Fibroblast of pulmonary artery (primary cell): ENCODE measurements around the gene MLLT3.

Source experiments
- DNase-seq: peaks from one replicate; pipeline ENCODE4 v3.0.0-alpha.2; 2010; ENCODE audit warnings: low read depth
- H3K4me3 ChIP-seq: replicated peaks from 2 replicates; pipeline ENCODE4 v1.5.1; 2011; ENCODE audit warnings: low read depth, mild to moderate bottlenecking, control low read depth, low read length, moderate library complexity
- CTCF ChIP-seq: IDR thresholded peaks from 2 replicates; pipeline ENCODE4 v1.5.1; 2011; ENCODE audit warnings: mild to moderate bottlenecking, control low read depth, low read length, inconsistent platforms; ENCODE audit errors: missing control alignments

Gene MLLT3

GRCh38 chr9:20598367-20598766 lies 23.9 kb downstream of the MLLT3 start:
- H3K4me3 ChIP-seq, result no peak overlapping the region
- DNase-seq, result no peak
- TF ChIP-seq CTCF, result no peak

GRCh38 chr9:20597862-20598261 lies 24.4 kb downstream of the MLLT3 start:
- no peak for DNase-seq
- H3K4me3 ChIP-seq, result no peak overlapping the region
- TF ChIP-seq CTCF, result no peak

GRCh38 chr9:20594608-20595007 lies 27.7 kb downstream of the MLLT3 start:
- TF ChIP-seq CTCF, result no peak
- no peak overlapping the region for H3K4me3 ChIP-seq
- DNase-seq, result no peak

- no peak overlapping the region for H3K4me3 ChIP-seq
- peak; percentile 87 for DNase-seq
- TF ChIP-seq CTCF, result no peak
Measured at GRCh38 chr9:20593537-20593936, 28.8 kb downstream of the MLLT3 start.

- TF ChIP-seq CTCF, result no peak
- DNase-seq, result no peak
- no peak overlapping the region for H3K4me3 ChIP-seq
Measured at GRCh38 chr9:20593105-20593504, 29.2 kb downstream of the MLLT3 start.

GRCh38 chr9:20592673-20593072 lies 29.6 kb downstream of the MLLT3 start:
- no peak for TF ChIP-seq CTCF
- no peak overlapping the region for H3K4me3 ChIP-seq
- peak; percentile 20 for DNase-seq

- no peak for DNase-seq
- TF ChIP-seq CTCF, result no peak
- H3K4me3 ChIP-seq, result no peak overlapping the region
Measured at GRCh38 chr9:20591223-20591622, 31.1 kb downstream of the MLLT3 start.
